Skeletal muscle tissue (tissue), 4 donors: Measurements from ENCODE around the gene HBP1. TPM values are rescaled to one million over a fixed set of nuclear protein-coding genes. Genes with fewer than 3 reads are reported as not detected.
"Not testable (repeated sequence)": the region's sequence is repeated elsewhere in the genome, so short reads cannot be mapped to it uniquely, and the experiment has no call there.

Experiments used
- H3K27ac ChIP-seq: one replicate; pipeline ENCODE4 v1.7.0; 2013; ENCODE audit warnings: mild to moderate bottlenecking, low read depth, low read length, inconsistent platforms
- H3K27me3 ChIP-seq, 3 donors: one replicate each; pipeline ENCODE4 v1.7.0; 2013; ENCODE audit warnings: low read length in 3 of 3; ENCODE audit not compliant: control insufficient read depth in 3 of 3, insufficient read depth in 3 of 3
- H3K36me3 ChIP-seq, 3 donors: one replicate each; pipeline ENCODE4 v1.7.0; 2013; ENCODE audit warnings: low read length in 3 of 3; ENCODE audit not compliant: control insufficient read depth in 3 of 3, insufficient read depth in 3 of 3
- H3K4me1 ChIP-seq, 3 donors: one replicate each; pipeline ENCODE4 v1.7.0; 2013; ENCODE audit warnings: low read length in 3 of 3, mild to moderate bottlenecking in 3 of 3; ENCODE audit not compliant: control insufficient read depth in 3 of 3, insufficient read depth in 3 of 3
- H3K4me3 ChIP-seq, 3 donors: one replicate each; pipeline ENCODE4 v1.7.0; 2013; ENCODE audit warnings: low read length in 3 of 3
- H3K9ac ChIP-seq, 3 donors: one replicate each; pipeline ENCODE4 v1.7.0; 2013; ENCODE audit warnings: low read length in 3 of 3, mild to moderate bottlenecking in 3 of 3, moderate library complexity in 2 of 3, low read depth in 1 of 3
- H3K9me3 ChIP-seq, 3 donors: one replicate each; pipeline ENCODE4 v1.7.0; 2013; ENCODE audit warnings: low read length in 3 of 3; ENCODE audit not compliant: control insufficient read depth in 3 of 3
- total RNA-seq: library from RNA; depleted of rRNA; stranded (reverse); fragments of >200 nt; gene quantifications from one replicate; pipeline ENCODE4 v1.2.3, GENCODE V29; 2014
- donor health status: Osteomylitis.

Gene HBP1
- total RNA-seq, 1 donor from 2014 or later: 92.9 TPM

- Histone ChIP-seq H3K4me3 (no peak overlapping the region), H3K36me3 (peaks cover 0 to 5% (median 3%) of the 10 kb centered on the region in 3 donors), H3K9ac (no peak overlapping the region), H3K9me3 (no peaks in the 10 kb centered on the region), H3K27ac (no peak overlapping the region), H3K27me3 (no peaks in the 10 kb centered on the region), H3K4me1 (peaks cover 0 to 12% (median 5%) of the 10 kb centered on the region in 3 donors)
These were observed 68.1 kb downstream of the HBP1 start for GRCh38 chr7:107236862-107237261.

GRCh38 chr7:107237451-107237850 lies 68.6 kb downstream of the HBP1 start:
- Histone ChIP-seq H3K27ac (no peak overlapping the region), H3K4me3 (no peak overlapping the region), H3K9me3 (no peaks in the 10 kb centered on the region), H3K36me3 (peaks cover 0 to 5% (median 3%) of the 10 kb centered on the region in 3 donors), H3K4me1 (peaks cover 0 to 12% (median 5%) of the 10 kb centered on the region in 3 donors), H3K27me3 (no peaks in the 10 kb centered on the region), H3K9ac (no peak overlapping the region)

DNA sequence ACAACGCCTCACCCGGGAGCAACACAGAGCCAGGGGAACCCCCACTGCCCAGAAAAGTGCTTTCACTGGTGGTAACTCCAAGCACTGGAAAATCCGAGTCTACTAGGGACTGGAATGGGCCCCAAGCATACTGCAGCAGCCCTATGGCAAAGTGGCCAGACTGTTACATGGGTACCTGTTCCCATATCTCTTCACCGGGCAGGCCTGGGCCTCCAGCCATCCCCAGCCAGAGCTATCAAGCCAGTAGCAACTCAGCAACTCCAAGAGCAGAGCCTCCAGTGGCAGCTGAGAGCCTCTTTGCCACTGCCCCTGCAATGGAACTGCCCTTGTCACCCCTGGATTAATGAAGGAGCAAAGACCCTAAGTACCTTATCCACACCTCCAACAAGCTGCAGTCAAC lies 73.5 kb downstream of the HBP1 start:
- H3K9ac ChIP-seq: no peak overlapping the region
- H3K27ac ChIP-seq: no peak overlapping the region
- H3K9me3 ChIP-seq: no peaks in the 10 kb centered on the region
- no peaks in the 10 kb centered on the region for H3K4me1 ChIP-seq
- H3K27me3 ChIP-seq: no peaks in the 10 kb centered on the region
- H3K36me3 ChIP-seq: peaks cover 0 to 3% (median 2%) of the 10 kb centered on the region in 3 donors
- H3K4me3 ChIP-seq: no peak overlapping the region

DNA sequence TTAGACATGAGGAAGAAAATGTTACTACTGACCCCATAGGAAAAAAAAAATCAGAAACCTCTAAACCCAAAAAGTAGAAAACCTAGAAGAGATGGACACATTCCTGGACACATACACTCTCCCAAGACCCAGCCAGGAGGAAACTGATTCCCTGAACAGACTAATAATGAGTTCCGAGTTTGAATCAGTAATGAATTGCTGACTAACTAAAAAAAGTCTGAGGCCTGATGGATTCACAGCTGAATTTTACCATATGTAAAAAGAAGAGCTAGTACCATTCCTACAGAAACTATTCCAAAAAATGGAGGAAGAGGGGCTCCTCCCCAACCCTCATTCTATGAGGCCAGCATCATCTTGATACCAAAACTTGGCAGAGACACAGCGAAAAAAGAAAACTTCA lies 75.8 kb downstream of the HBP1 start:
- Histone ChIP-seq H3K27me3 (no peaks in the 10 kb centered on the region), H3K4me3 (no peak overlapping the region), H3K9me3 (no peaks in the 10 kb centered on the region), H3K27ac (no peak overlapping the region), H3K9ac (no peak overlapping the region), H3K4me1 (no peaks in the 10 kb centered on the region), H3K36me3 (peaks cover 0 to 9% (median 3%) of the 10 kb centered on the region in 3 donors)

GRCh38 chr7:107246836-107247235 lies 78.0 kb downstream of the HBP1 start:
- H3K27ac ChIP-seq, H3K4me1 ChIP-seq, H3K36me3 ChIP-seq, H3K27me3 ChIP-seq, H3K9me3 ChIP-seq, H3K9ac ChIP-seq, H3K4me3 ChIP-seq: not testable (repeated sequence)

GRCh38 chr7:107248551-107249316 lies 79.9 kb downstream of the HBP1 start:
- H3K27me3 ChIP-seq: no peaks in the 10 kb centered on the region
- no peak overlapping the region for H3K4me3 ChIP-seq
- no peak overlapping the region for H3K9ac ChIP-seq
- H3K36me3 ChIP-seq: peaks cover 0 to 9% (median 3%) of the 10 kb centered on the region in 3 donors
- peaks cover 0 to 3% (median 3%) of the 10 kb centered on the region in 3 donors for H3K4me1 ChIP-seq
- no peak overlapping the region for H3K27ac ChIP-seq
- no peaks in the 10 kb centered on the region for H3K9me3 ChIP-seq

DNA sequence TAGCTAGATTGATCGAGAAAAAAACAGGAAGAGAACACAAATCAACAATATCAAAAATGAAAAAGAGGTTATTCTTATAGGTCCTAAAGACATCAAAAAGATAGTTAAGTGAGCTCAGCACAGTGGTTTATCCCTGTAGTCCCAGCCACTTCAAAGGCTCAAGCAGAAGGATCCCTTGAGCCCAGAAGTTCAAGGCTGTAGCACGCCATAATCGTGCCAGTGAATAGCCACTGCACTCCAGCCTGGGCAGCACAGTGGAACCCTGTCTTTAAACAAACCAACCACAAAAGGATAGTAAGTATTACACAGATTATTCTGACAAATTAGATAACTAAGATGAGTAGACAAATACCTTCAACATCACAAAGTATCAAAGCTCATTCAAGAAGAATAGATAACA lies 83.2 kb downstream of the HBP1 start:
- no peak overlapping the region for H3K9ac ChIP-seq
- H3K9me3 ChIP-seq: no peaks in the 10 kb centered on the region
- H3K4me1 ChIP-seq: peaks cover 0 to 7% (median 7%) of the 10 kb centered on the region in 3 donors
- no peaks in the 10 kb centered on the region for H3K27me3 ChIP-seq
- peaks cover 0 to 7% (median 0%) of the 10 kb centered on the region in 3 donors for H3K36me3 ChIP-seq
- H3K27ac ChIP-seq: no peak overlapping the region
- H3K4me3 ChIP-seq: no peak overlapping the region

Other genes starting within 250 kb of the HBP1 start
- gene PRKAR2B, start 124.3 kb upstream of the HBP1 start, total RNA-seq: 11.5 TPM